HT-29 (cell line): ENCODE measurements around the gene DLL1. TPM values are rescaled to one million over a fixed set of nuclear protein-coding genes. Genes with fewer than 3 reads are reported as not detected.

Source experiments
- DNase-seq: peaks from one replicate; pipeline ENCODE4 v3.0.0-alpha.2; 2015; ENCODE audit warnings: low spot score
- small RNA-seq: library from RNA; depleted of rRNA; stranded (forward); fragments of <200 nt; gene quantifications from one replicate; pipeline ENCODE3, GENCODE V24; 2014
- total RNA-seq: library from RNA; depleted of rRNA; stranded (reverse); fragments of >200 nt; shearing (Covaris generic); gene quantifications from 2 replicates; pipeline ENCODE4 v1.2.3, GENCODE V29; 2014; rRNA removed

Gene DLL1
- total RNA-seq, 1 experiment from 2014 or later: 2.6 TPM

- DNase-seq: no peak
Observed at GRCh38 chr6:170234419-170234818, 56.5 kb downstream of the DLL1 start.

- no peak for DNase-seq
Observed at GRCh38 chr6:170233286-170234205, 57.3 kb downstream of the DLL1 start.

Small RNA genes within 50 kb of the gene (small RNA-seq; reads per million reads assigned to genes)
- not detected for gene MIR4644

Other genes with a start within 250 kb of the DLL1 start
- gene FAM120B, start 15.7 kb upstream of the DLL1 start, total RNA-seq: 6.9 and 7.4 TPM in 2 replicates